H9 (cell line): ENCODE measurements around the gene MGAT5B. TPM values are rescaled to one million over a fixed set of nuclear protein-coding genes. Genes with fewer than 3 reads are reported as not detected.

Experiments used
- DNase-seq: peaks from one replicate; pipeline ENCODE4 v3.0.0-alpha.2; 2017
- H2AFZ ChIP-seq: one replicate; pipeline ENCODE4 v1.6.1; 2013; ENCODE audit warnings: mild to moderate bottlenecking, low read length, control low read depth, moderate library complexity
- H2AK5ac ChIP-seq: 2 replicates; pipeline ENCODE4 v1.6.1; 2013; ENCODE audit warnings: low read length, control low read depth, mixed read lengths; ENCODE audit not compliant: insufficient read length
- H2BK120ac ChIP-seq: one replicate; pipeline ENCODE4 v1.6.1; 2013; ENCODE audit warnings: low read depth, mild to moderate bottlenecking, low read length, control low read depth, inconsistent platforms; ENCODE audit not compliant: poor library complexity, severe bottlenecking
- H2BK12ac ChIP-seq: 2 replicates; pipeline ENCODE4 v1.6.1; 2013; ENCODE audit warnings: low read length, control low read depth, mixed read lengths, low read depth; ENCODE audit not compliant: insufficient read length
- H2BK15ac ChIP-seq: 2 replicates; pipeline ENCODE4 v1.6.1; 2013; ENCODE audit warnings: low read depth, low read length, control low read depth
- H2BK20ac ChIP-seq: one replicate; pipeline ENCODE4 v1.6.1; 2013; ENCODE audit warnings: low read depth, mild to moderate bottlenecking, low read length, control low read depth, inconsistent platforms; ENCODE audit not compliant: poor library complexity, severe bottlenecking
- H2BK5ac ChIP-seq: 2 replicates; pipeline ENCODE4 v1.6.1; 2013; ENCODE audit warnings: low read length, control low read depth, mixed read lengths; ENCODE audit not compliant: insufficient read length
- H3K14ac ChIP-seq: 2 replicates; pipeline ENCODE4 v1.6.1; 2013; ENCODE audit warnings: low read length, control low read depth; ENCODE audit not compliant: insufficient read depth
- H3K18ac ChIP-seq: 2 replicates; pipeline ENCODE4 v1.6.1; 2013; ENCODE audit warnings: low read depth, mild to moderate bottlenecking, mixed read lengths, low read length, control low read depth; ENCODE audit not compliant: insufficient read length
- H3K23ac ChIP-seq: 2 replicates; pipeline ENCODE4 v1.6.1; 2013; ENCODE audit warnings: low read length, control low read depth, mixed read lengths, low read depth; ENCODE audit not compliant: insufficient read length
- H3K23me2 ChIP-seq: 2 replicates; pipeline ENCODE4 v1.6.1; 2013; ENCODE audit warnings: low read depth, mild to moderate bottlenecking, mixed read lengths, low read length, control low read depth; ENCODE audit not compliant: insufficient read length, poor library complexity, severe bottlenecking
- H3K27ac ChIP-seq: 2 replicates; pipeline ENCODE4 v1.5.1; 2013; ENCODE audit warnings: low read length, control low read depth, mixed read lengths, low read depth; ENCODE audit not compliant: insufficient read length
- H3K27me3 ChIP-seq: 2 replicates; pipeline ENCODE4 v1.6.1; 2013; ENCODE audit warnings: low read length, control low read depth, inconsistent platforms; ENCODE audit not compliant: insufficient read depth
- H3K4ac ChIP-seq: 2 replicates; pipeline ENCODE4 v1.6.1; 2013; ENCODE audit warnings: low read depth, mild to moderate bottlenecking, control low read depth, inconsistent platforms, low read length, moderate library complexity
- H3K4me1 ChIP-seq: 2 replicates; pipeline ENCODE4 v1.6.1; 2013; ENCODE audit warnings: low read length, control low read depth, inconsistent platforms; ENCODE audit not compliant: insufficient read depth
- H3K4me2 ChIP-seq: 2 replicates; pipeline ENCODE4 v1.6.1; 2013; ENCODE audit warnings: low read length, control low read depth, mixed read lengths; ENCODE audit not compliant: insufficient read length, insufficient read depth
- H3K56ac ChIP-seq: 2 replicates; pipeline ENCODE4 v1.6.1; 2013; ENCODE audit warnings: low read depth, mild to moderate bottlenecking, mixed read lengths, low read length, control low read depth; ENCODE audit not compliant: insufficient read length
- H3K79me1 ChIP-seq: 2 replicates; pipeline ENCODE4 v1.6.1; 2013; ENCODE audit warnings: low read depth, mild to moderate bottlenecking, moderate library complexity, low read length, control low read depth, inconsistent platforms; ENCODE audit not compliant: insufficient read depth, poor library complexity, severe bottlenecking
- H3K79me2 ChIP-seq: 2 replicates; pipeline ENCODE4 v1.6.1; 2013; ENCODE audit warnings: low read length, control low read depth, inconsistent platforms; ENCODE audit not compliant: insufficient read depth
- H3K9ac ChIP-seq: 2 replicates; pipeline ENCODE4 v1.6.1; 2013; ENCODE audit warnings: low read length, control low read depth, mixed read lengths; ENCODE audit not compliant: insufficient read length; ENCODE audit errors: extremely low read depth
- H3K9me3 ChIP-seq: one replicate; pipeline ENCODE4 v1.6.1; 2013; ENCODE audit warnings: low read depth, low read length, inconsistent platforms; ENCODE audit not compliant: control insufficient read depth
- H3T11ph ChIP-seq: one replicate; pipeline ENCODE4 v1.6.1; 2013; ENCODE audit warnings: mild to moderate bottlenecking, low read length, control low read depth, inconsistent platforms
- H4K20me1 ChIP-seq: one replicate; pipeline ENCODE4 v1.6.1; 2013; ENCODE audit not compliant: control insufficient read depth, insufficient read length, insufficient read depth
- H4K5ac ChIP-seq: 2 replicates; pipeline ENCODE4 v1.6.1; 2013; ENCODE audit warnings: low read depth, mild to moderate bottlenecking, mixed read lengths, low read length, control low read depth; ENCODE audit not compliant: insufficient read length
- H4K8ac ChIP-seq: replicated peaks from 2 replicates; pipeline ENCODE4 v1.6.1; 2013; ENCODE audit warnings: low read length, control low read depth, mixed read lengths, low read depth; ENCODE audit not compliant: insufficient read length
- H4K91ac ChIP-seq: 2 replicates; pipeline ENCODE4 v1.6.1; 2013; ENCODE audit warnings: low read depth, mild to moderate bottlenecking, moderate library complexity, mixed read lengths, low read length, control low read depth; ENCODE audit not compliant: insufficient read length
- H3K27ac Mint-ChIP-seq, 3 experiments: 2 replicates in 2 of 3; 3 replicates in 1 of 3; pipeline ENCODE4 v1.8.0; 2020 to 2021; ENCODE audit warnings: mixed read lengths in 3 of 3, mild to moderate bottlenecking in 1 of 3, moderate library complexity in 1 of 3
- H3K27me3 Mint-ChIP-seq: 2 replicates; pipeline ENCODE4 v1.8.0; 2021; ENCODE audit warnings: low read depth, mild to moderate bottlenecking, moderate library complexity, mixed read lengths
- H3K36me3 Mint-ChIP-seq, 3 experiments: 2 replicates in 2 of 3; 3 replicates in 1 of 3; pipeline ENCODE4 v1.8.0; 2020 to 2021; ENCODE audit warnings: low read depth in 3 of 3, mixed read lengths in 3 of 3; ENCODE audit not compliant: insufficient read depth in 1 of 3
- H3K4me1 Mint-ChIP-seq, 2 experiments: 2 replicates each; pipeline ENCODE4 v1.8.0; 2020; ENCODE audit warnings: mixed read lengths in 2 of 2
- H3K4me3 Mint-ChIP-seq, 2 experiments: 2 replicates in 1 of 2; 3 replicates in 1 of 2; pipeline ENCODE4 v1.8.0; 2020 to 2021; ENCODE audit warnings: mild to moderate bottlenecking in 2 of 2, mixed read lengths in 2 of 2, moderate library complexity in 1 of 2
- H3K9me3 Mint-ChIP-seq, 2 experiments: 2 replicates in 1 of 2; 3 replicates in 1 of 2; pipeline ENCODE4 v1.8.0; 2020; ENCODE audit warnings: mild to moderate bottlenecking in 2 of 2, mixed read lengths in 2 of 2, moderate library complexity in 1 of 2
- CTCF ChIP-seq: fragments of 200-600 bp; sonication (generic); conservative IDR thresholded peaks from 3 replicates; pipeline ENCODE4 v1.8.0; 2021; ENCODE audit warnings: antibody characterized with exemption, mild to moderate bottlenecking
- WGBS: extraction: QIAGEN DNeasy Blood & Tissue Kit; methylation state at CpG from one replicate; pipeline ENCODE4 v1.1.7; 2013; ENCODE audit warnings: missing lambda C conversion rate, low lambda C conversion rate, mixed read lengths; ENCODE audit not compliant: insufficient read length; ENCODE audit errors: extremely low coverage; 5-methylcytosine and 5-hydroxymethylcytosine counted together
- total RNA-seq: library from RNA; stranded (reverse); gene quantifications from 2 replicates; pipeline ENCODE4 v1.2.1, GENCODE V29; 2021

The MGAT5B gene
- total RNA-seq, 1 experiment from 2014 or later, result 4.9 TPM

- H3K27me3 Mint-ChIP-seq, result no peaks in the 10 kb centered on the region
- Histone ChIP-seq H4K20me1 (no peaks in the 10 kb centered on the region), H3T11ph (no peak overlapping the region), H3K4ac (no peak overlapping the region), H2BK12ac (no peak overlapping the region), H2BK20ac (no peak overlapping the region), H3K9ac (no peak overlapping the region), H3K23me2 (no peaks in the 10 kb centered on the region), H3K27ac (no peak overlapping the region), H2AFZ (no peak overlapping the region), H3K79me1 (no peaks in the 10 kb centered on the region), H2BK120ac (no peak overlapping the region), H3K4me2 (no peak overlapping the region), H4K91ac (no peak overlapping the region), H3K23ac (no peak overlapping the region), H3K27me3 (no peaks in the 10 kb centered on the region), H2BK15ac (no peak overlapping the region), H3K9me3 (no peaks in the 10 kb centered on the region), H3K14ac (no peak overlapping the region), H3K4me1 (no peaks in the 10 kb centered on the region; the same call in 1 of the 2 replicates), H3K56ac (no peak overlapping the region), H2BK5ac (no peak overlapping the region), H3K18ac (no peak overlapping the region), H4K8ac (no peak overlapping the region), H4K5ac (no peak overlapping the region), H2AK5ac (no peak overlapping the region), H3K79me2 (no peaks in the 10 kb centered on the region)
- peaks cover 10 to 22% of the 10 kb centered on the region in 2 experiments; a peak in 3 of 4 replicates for H3K4me1 Mint-ChIP-seq
- no peak overlapping the region for H3K27ac Mint-ChIP-seq
- no peak for TF ChIP-seq CTCF
- H3K4me3 Mint-ChIP-seq, result no peak overlapping the region
- H3K9me3 Mint-ChIP-seq, result peaks cover 3 to 4% of the 10 kb centered on the region in 2 experiments; a peak in 3 of 5 replicates
- DNase-seq, result no peak
- no CpG with 5 or more reads among the region's 6 CpGs for WGBS
- H3K36me3 Mint-ChIP-seq, result peaks cover 5 to 14% (median 11%) of the 10 kb centered on the region in 3 experiments
These were observed 10.4 kb downstream of the MGAT5B start for GRCh38 chr17:76878568-76878967.
